Measurements from ENCODE around the gene STIP1.

GRCh38 chr11:64138398-64138797 is 47.6 kb upstream of the STIP1 start:
- TF ChIP-seq CTCF (IDR thresholded peaks at IDR 0.05; ENCODE audit: low read length) (no peak), EZH2 (optimal IDR thresholded peaks at IDR 0.05; ENCODE audit: low read depth, low read length) (no peak)

All from MM.1S (cell line).